Posterior vena cava (tissue), 2 donors: ENCODE results near the gene EVPL. TPM values are rescaled to one million over a fixed set of nuclear protein-coding genes. Genes with fewer than 3 reads are reported as not detected.
"Not testable (repeated sequence)": the region's sequence is repeated elsewhere in the genome, so short reads cannot be mapped to it uniquely, and the experiment has no call there.

ENCODE experiments used
- DNase-seq: peaks from one replicate; pipeline ENCODE4 v3.0.0-alpha.2; 2020; ENCODE audit warnings: low spot score
- intact Hi-C, 2 donors: fragments of 100-400 bp; cut with DNase I; formaldehyde crosslinking; loops; one replicate each; pipeline versions ENCODE4 v1.14.1 to v1.14.2; 2022 to 2023
- long read RNA-seq, 2 donors: library from polyadenylated mRNA; unstranded; transcript quantifications; one replicate each; pipeline ENCODE4 v2.0.0, GENCODE V29; 2020 to 2021
- total RNA-seq, 2 donors: library from RNA; stranded (reverse); fragmentation: NEBNext Ultra II Directional; extraction: Animal tissue kit (Norgen Biotek cat#: 25700); gene quantifications; one replicate each; pipeline ENCODE4 v1.2.1, GENCODE V29; 2021
- donor health status: DM: yes; HTN: yes; CAD: no.
- donor health status: DM: yes; HTN: yes; CAD: no.

EVPL gene
- 1 to 10 TPM in 1 of 2 donors, under 1 TPM in 1; 0.33 to 1.3 TPM for total RNA-seq
- long read RNA-seq, donor 1: 0 reads
- long read RNA-seq, donor 2: 0 reads

DNA sequence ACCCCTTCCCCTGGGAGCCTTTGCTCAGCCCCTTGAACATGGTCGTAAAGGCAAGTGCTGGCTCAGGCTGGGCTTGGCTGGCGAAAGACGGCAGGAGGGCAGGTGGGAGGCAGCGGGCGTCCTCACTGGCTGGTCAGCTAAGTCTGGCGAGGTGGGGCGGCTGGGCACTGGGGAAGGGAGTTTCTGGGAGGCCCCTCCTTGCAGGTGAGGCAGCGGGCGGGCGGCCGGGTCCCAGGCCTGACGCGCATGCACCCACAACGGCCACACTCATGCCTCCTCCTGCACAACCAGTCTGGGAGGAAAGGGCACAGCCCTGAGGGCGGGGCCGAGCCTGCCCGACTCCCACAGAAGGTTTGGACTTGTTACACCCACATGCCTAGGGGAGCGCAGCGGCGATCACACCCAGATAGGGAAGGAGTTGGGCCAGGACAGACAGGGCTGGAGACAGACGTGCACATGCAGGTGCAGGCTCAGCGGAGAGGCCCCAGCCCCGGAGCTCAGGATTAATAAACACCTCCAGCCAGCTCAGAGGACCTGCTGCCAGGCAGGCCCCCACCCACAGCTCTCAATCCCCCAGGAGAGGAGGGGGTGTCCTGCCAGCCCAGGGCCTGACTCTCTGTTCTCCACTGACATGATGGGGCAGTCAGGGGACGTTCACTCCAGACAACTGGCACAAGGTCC is at the start of gene EVPL:
Gene EVPL, minus strand, starts transcription at position 148 of the 681 bp plus-strand sequence. Its CDS starts 108 bp downstream, at position 40.
- intact Hi-C loops: no loop called here
- DNase-seq: no peak

- intact Hi-C loops: no loop called here
- no peak for DNase-seq
Measured at GRCh38 chr17:76076146-76076764, 49.1 kb upstream of the EVPL start.

DNA sequence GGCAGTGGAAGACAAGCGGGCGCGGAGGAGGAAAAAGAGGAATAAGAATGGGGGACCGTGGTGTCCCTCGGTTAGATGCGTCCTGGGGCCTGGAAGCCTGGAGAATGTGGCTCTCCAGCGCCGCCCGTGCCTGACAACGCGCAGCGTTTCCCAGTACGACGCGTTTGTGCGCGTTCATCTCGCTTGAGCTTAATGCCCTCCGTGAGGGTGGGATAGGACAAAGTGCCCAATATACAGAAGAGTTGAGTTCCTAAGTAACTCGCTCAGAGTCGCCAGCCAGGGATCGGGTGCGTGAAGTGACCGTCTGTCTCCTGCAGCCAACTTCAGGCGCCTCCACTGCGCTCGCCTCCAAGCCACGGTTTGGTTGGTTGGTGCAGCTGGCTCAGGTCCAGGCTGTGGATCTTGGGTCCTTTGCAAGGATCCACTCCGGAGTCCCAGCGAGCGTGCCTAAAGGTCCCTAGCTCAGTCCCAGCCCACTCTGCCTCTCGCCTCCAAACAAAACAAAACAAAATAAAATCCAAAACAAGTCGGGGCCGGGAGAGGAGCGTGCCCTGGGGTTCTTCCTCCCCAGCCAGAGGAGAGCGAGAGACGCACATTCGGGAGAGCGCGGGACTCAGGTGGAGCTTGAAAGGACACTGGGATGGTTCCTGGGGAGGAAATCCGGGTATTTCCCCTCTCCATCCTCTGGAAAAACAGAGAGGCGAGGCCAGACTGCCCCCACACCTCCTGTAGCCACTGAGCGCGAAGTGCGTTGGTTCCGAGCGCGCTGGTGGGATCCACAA is 48.4 kb upstream of the EVPL start:
- intact Hi-C loops: no loop called here

GRCh38 chr17:76074390-76075363 is 47.6 kb upstream of the EVPL start, which contains the start of gene GALR2:
TSS of gene GALR2 (plus strand) at chr17:76074781. CDS start at chr17:76074884, 103 bp downstream.
- intact Hi-C loops: no loop called here
- DNase-seq: no peak

More for the DNA sequence above, 48.4 kb upstream of the EVPL start:
- DNase-seq: no peak

DNA sequence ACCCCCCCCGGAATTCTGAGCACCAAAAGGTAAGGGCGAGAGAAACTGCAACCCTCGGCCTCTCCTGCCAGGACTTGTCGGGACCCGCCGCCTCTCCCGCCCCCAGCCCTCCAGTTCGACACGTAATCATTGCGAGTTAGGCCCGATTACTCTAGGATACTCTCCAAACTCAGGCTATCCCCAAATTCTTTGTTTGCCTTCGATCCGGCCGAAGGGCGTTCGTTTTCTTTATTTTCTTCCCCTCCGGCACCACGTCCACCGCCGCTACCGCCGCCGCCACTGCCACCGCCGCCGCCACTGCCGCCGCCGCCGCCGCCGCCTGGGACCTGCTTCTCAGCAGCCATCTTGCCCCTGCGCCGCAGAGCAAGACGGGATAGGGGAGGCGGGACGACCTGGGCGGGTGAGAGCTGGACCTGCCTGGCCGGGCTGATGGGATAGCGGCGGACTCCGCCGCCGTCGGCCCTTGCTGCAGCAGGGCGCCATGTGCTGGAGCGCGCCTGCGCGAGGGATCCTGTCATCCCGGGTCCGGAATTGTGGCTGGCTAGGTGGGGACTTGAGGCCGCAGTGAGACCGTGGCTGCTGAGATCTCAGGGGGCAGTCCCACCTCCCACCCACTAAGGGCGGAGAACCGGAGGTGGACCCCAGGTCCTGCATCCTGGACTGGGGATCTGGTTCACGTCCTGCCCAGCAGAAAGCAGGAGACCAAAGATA is 45.2 kb upstream of the EVPL start, which contains the start of gene SRP68:
Gene SRP68, minus strand, starts transcription at position 370 of the 711 bp plus-strand sequence. Its CDS starts 26 bp downstream, at position 344.
- DNase-seq: peak; percentile 97
- intact Hi-C loops: no loop called here

DNA sequence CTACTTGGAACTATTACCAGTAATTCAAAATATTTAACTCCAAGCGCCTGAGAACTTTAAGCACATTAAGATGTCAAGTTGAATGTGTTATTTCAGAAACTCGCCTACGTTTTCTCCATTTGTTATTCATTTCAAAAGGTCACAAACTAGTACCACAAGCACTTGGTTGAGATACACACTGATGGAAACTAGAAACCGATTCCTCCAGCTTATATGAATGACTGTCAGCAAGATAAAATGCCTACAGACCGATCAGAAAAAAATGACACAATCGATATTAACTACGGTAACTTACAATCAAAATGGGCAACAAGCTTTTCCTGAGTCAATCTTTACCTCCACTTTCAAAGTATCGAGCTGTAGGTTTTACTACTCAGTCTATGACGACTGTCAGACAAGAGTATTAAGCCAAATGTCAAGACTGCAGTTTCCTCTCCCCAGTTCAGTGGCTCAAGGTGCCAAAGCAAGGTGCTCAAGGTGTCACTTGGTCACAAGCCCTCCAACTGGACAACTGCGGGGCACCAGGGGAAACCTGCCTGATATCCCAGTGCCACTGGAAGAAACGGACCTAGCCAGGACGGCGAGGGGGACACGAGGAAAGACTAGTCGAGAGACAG is 44.5 kb upstream of the EVPL start:
- intact Hi-C loops: no loop called here

DNA sequence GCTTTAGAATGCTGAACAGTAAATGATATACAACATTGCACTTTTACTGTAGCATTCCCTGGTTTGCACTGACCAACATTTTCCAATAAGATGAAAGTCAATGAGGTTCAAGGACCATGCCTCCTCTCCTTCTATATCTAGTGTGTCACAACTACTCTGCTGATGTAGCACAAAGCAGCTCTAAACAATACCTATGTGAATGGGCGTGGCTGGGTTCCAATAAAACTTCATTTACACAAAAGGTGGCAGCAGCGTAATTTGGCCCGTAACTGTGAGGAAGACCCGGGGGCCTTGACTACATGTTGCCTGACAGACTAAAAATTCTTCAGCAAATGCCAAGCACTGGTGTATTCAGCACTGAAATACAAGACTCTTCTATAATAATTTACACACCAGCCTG is 38.7 kb upstream of the EVPL start:
- intact Hi-C loops: no loop called here
- DNase-seq: no peak

More for the DNA sequence above, 44.5 kb upstream of the EVPL start:
- no peak for DNase-seq

GRCh38 chr17:76063875-76064546 is 36.9 kb upstream of the EVPL start:
- intact Hi-C loops: no loop called here
- DNase-seq: no peak

DNA sequence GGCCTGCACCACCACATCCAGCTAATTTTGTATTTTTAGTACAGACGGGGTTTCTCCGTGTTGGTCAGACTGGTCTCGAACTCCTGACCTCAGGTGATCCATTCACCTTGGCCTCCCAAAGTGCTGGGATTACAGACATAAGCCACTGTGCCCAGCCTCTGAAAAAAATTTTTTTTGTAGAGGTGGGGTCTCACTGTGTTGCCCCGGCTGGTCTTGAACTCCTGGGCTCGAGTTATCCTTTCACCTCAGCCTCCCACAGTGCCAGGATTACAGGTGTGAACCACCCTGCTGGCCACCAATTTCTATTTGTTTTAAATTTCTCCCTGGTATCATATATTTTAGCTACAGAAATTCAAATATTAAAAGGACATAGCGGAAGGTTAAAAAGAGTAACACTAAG is 31.2 kb upstream of the EVPL start:
- DNase-seq, intact Hi-C loops: not testable (repeated sequence)

GRCh38 chr17:76056882-76057281 is 29.8 kb upstream of the EVPL start:
- intact Hi-C loops: no loop called here
- DNase-seq: no peak

DNA sequence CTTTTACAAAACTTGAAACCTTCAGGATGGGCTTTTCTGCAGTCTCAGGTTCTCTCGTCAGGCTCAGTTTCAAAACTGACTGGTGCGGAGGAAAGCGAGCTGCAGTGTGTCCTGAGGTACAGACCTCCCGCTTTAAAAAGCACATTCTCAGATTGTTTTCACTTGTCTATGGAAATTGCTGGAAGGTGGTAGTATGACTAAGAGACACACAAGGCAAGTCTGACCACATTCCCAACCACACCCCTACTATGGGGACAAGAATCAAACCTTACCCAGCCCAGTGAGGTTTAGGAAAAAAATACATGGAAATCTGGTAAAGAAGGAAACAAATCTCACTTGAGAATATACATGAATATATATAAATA is 27.0 kb upstream of the EVPL start:
- intact Hi-C loops: no loop called here
- DNase-seq: no peak

DNA sequence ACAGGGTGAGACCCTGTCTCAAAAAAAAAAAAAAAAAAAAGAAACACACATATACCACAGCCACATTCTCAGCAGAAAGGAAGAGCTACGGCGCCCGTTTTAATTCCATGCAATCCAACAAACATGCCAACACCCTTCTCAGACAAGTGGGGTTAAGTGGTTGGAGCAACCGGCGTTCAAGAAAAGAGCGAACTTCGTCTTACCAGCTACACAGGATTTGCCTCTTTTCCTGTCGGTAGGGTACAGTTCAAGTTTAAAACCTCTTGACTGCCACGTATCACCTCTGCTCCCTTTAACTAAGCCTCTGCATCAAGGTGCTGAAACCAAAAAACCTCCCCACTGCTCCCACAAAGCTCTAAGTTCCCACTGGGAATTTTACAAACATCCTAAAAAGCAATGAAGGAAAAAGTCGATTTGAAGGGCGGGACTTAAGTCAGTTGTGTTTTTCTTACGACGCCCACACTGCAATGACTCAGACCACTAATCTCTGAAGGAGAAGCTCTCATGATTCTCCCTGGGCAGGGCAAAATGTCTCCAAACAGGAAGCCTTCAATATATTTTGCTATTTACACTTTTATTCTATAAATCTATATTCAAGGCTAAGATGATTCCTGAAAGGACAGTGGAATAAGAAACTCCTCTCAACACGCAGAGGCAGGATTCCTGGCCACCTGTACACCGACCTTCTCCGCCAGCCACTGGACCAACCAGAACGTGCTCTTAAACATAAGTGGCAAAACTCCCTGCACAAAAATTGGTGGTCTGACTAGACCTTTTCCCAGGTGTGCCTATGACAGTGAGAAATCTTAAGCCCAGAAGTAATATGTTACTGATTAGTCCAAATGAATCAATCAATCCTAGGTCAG is 26.4 kb upstream of the EVPL start:
- no peak for DNase-seq
- intact Hi-C loops: no loop called here

DNA sequence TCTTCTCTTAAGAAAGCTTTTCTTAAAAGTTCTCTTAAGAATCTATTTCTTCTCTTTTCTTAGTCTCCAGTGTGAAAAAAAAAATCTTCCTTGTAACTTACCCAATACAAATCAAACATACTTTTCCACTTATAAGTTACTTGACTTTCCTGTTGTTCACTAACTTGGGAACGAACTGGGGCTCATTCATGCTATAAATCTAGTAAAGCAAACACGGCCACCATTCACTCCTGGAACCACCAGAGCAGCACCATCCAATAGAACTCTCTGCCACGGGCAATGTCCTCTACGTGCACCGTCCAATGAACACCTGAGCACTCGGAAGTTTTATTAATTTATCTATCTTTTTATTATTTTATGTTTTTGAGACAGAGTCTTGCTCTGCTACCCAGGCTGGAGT is 24.5 kb upstream of the EVPL start:
- no peak for DNase-seq
- intact Hi-C loops: no loop called here

- intact Hi-C loops: no loop called here
- no peak for DNase-seq
Measured at GRCh38 chr17:76050538-76051467, 23.7 kb upstream of the EVPL start.

- intact Hi-C loops: no loop called here
- no peak for DNase-seq
Measured at GRCh38 chr17:76049836-76050537, 22.9 kb upstream of the EVPL start.
